ENCODE results near the gene BSN.
"Not testable (repeated sequence)": the region's sequence is repeated elsewhere in the genome, so short reads cannot be mapped to it uniquely, and the experiment has no call there.

Gene BSN

GRCh38 chr3:49695350-49696015 is 141.2 kb downstream of the BSN start:
- DNase-seq (ENCODE audit: low read depth in 3 of 3): not testable (repeated sequence)

GRCh38 chr3:49699281-49699979 is 145.2 kb downstream of the BSN start:
- DNase-seq (ENCODE audit: low read depth in 3 of 3): no peak

- DNase-seq (ENCODE audit: low read depth in 3 of 3): no peak
Measured at GRCh38 chr3:49700014-49700413, 145.7 kb downstream of the BSN start.

- no peak for DNase-seq (ENCODE audit: low read depth in 3 of 3)
Measured at GRCh38 chr3:49700453-49701128, 146.3 kb downstream of the BSN start.

- no peak for DNase-seq (ENCODE audit: low read depth in 3 of 3)
Measured at GRCh38 chr3:49701388-49702077, 147.3 kb downstream of the BSN start.

- no peak for DNase-seq (ENCODE audit: low read depth in 3 of 3)
Measured at GRCh38 chr3:49702672-49703071, 148.4 kb downstream of the BSN start.

GRCh38 chr3:49703443-49703927 is 149.2 kb downstream of the BSN start:
- DNase-seq (ENCODE audit: low read depth in 3 of 3): peak in 2 of 3 experiments; percentile 40 to 50

- no peak for DNase-seq (ENCODE audit: low read depth in 3 of 3)
Measured at GRCh38 chr3:49703956-49704355, 149.7 kb downstream of the BSN start.

GRCh38 chr3:49704629-49705028 is 150.4 kb downstream of the BSN start:
- DNase-seq (ENCODE audit: low read depth in 3 of 3): no peak

- DNase-seq (ENCODE audit: low read depth in 3 of 3): no peak
Measured at GRCh38 chr3:49705390-49705960, 151.2 kb downstream of the BSN start.

- DNase-seq (ENCODE audit: low read depth in 3 of 3): no peak
Measured at GRCh38 chr3:49706456-49707112, 152.3 kb downstream of the BSN start.

- DNase-seq (ENCODE audit: low read depth in 3 of 3): no peak
Measured at GRCh38 chr3:49707113-49707480, 152.8 kb downstream of the BSN start.

GRCh38 chr3:49709852-49710251 is 155.6 kb downstream of the BSN start:
- no peak for DNase-seq (ENCODE audit: low read depth in 3 of 3)

- no peak for DNase-seq (ENCODE audit: low read depth in 3 of 3)
Measured at GRCh38 chr3:49711489-49711888, 157.2 kb downstream of the BSN start.

GRCh38 chr3:49712166-49712565 is 157.9 kb downstream of the BSN start:
- DNase-seq (ENCODE audit: low read depth in 3 of 3): no peak

- no peak for DNase-seq (ENCODE audit: low read depth in 3 of 3)
Measured at GRCh38 chr3:49712631-49713317, 158.5 kb downstream of the BSN start.

GRCh38 chr3:49713336-49714105 is 159.2 kb downstream of the BSN start:
- no peak for DNase-seq (ENCODE audit: low read depth in 3 of 3)

GRCh38 chr3:49714728-49715550 is 160.7 kb downstream of the BSN start:
- DNase-seq (ENCODE audit: low read depth in 3 of 3): no peak

GRCh38 chr3:49715611-49716121 is 161.4 kb downstream of the BSN start:
- no peak for DNase-seq (ENCODE audit: low read depth in 3 of 3)

Measured in stimulated activated CD4-positive, alpha-beta T cell treated with anti-CD3 and anti-CD28 coated beads, TNF-alpha, amount 100 ng/mL, for 4 hours (primary cell).